ENCODE results near the gene RUFY1.

RUFY1 gene

GRCh38 chr5:179599973-179600372, 49.6 kb downstream of the RUFY1 start:
- no peak overlapping the region for H3K27ac ChIP-seq (replicated peaks)
- TF ChIP-seq CTCF (IDR thresholded peaks at IDR 0.05; ENCODE audit: insufficient read depth, low read length), result no peak
- peak; percentile 79 for TF ChIP-seq SPI1 (IDR thresholded peaks at IDR 0.05; ENCODE audit: borderline replicate concordance, low read depth)
- no peak for TF ChIP-seq POLR2AphosphoS5 (IDR thresholded peaks at IDR 0.05; ENCODE audit: low read depth)
- peak; percentile 31 to 79 for DNase-seq (ENCODE audit: low read depth in 1 of 2, low spot score in 1 of 2)

GRCh38 chr5:179601871-179602625, 51.7 kb downstream of the RUFY1 start:
- Histone ChIP-seq H3K4me3 (replicated peaks; ENCODE audit: insufficient read depth, low read length) (no peak overlapping the region), H3K27ac (replicated peaks) (no peak overlapping the region), H3K27me3 (ENCODE audit: insufficient read depth, poor library complexity, severe bottlenecking) (no peaks in the 10 kb centered on the region)
- no peak for TF ChIP-seq POLR2AphosphoS5 (IDR thresholded peaks at IDR 0.05; ENCODE audit: low read depth)
- no peak for TF ChIP-seq CTCF (IDR thresholded peaks at IDR 0.05; ENCODE audit: insufficient read depth, low read length)
- TF ChIP-seq GABPA (IDR thresholded peaks at IDR 0.05; ENCODE audit: low read depth), result no peak
- TF ChIP-seq REST (IDR thresholded peaks at IDR 0.05; ENCODE audit: insufficient replicate concordance, low read depth), result no peak
- TF ChIP-seq SPI1 (IDR thresholded peaks at IDR 0.05; ENCODE audit: borderline replicate concordance, low read depth), result no peak
- DNase-seq (ENCODE audit: low read depth in 1 of 2, low spot score in 1 of 2), result no peak

More at GRCh38 chr5:179599973-179600372, 49.6 kb downstream of the RUFY1 start:
- no peak overlapping the region for H3K4me3 ChIP-seq (replicated peaks; ENCODE audit: insufficient read depth, low read length)
- H3K27me3 ChIP-seq (ENCODE audit: insufficient read depth, poor library complexity, severe bottlenecking), result no peaks in the 10 kb centered on the region

GRCh38 chr5:179603308-179603707, 53.0 kb downstream of the RUFY1 start:
- DNase-seq (ENCODE audit: low read depth in 1 of 2, low spot score in 1 of 2), result no peak
- Histone ChIP-seq H3K4me3 (replicated peaks; ENCODE audit: insufficient read depth, low read length) (no peak overlapping the region), H3K27ac (replicated peaks) (no peak overlapping the region), H3K27me3 (ENCODE audit: insufficient read depth, poor library complexity, severe bottlenecking) (no peaks in the 10 kb centered on the region)
- TF ChIP-seq SPI1 (IDR thresholded peaks at IDR 0.05; ENCODE audit: borderline replicate concordance, low read depth), result no peak
- TF ChIP-seq POLR2AphosphoS5 (IDR thresholded peaks at IDR 0.05; ENCODE audit: low read depth), result no peak
- no peak for TF ChIP-seq CTCF (IDR thresholded peaks at IDR 0.05; ENCODE audit: insufficient read depth, low read length)
- TF ChIP-seq REST (IDR thresholded peaks at IDR 0.05; ENCODE audit: insufficient replicate concordance, low read depth), result no peak
- TF ChIP-seq GABPA (IDR thresholded peaks at IDR 0.05; ENCODE audit: low read depth), result no peak

Measured in HL-60 (cell line).